A549 (cell line): Measurements from ENCODE around the gene NBR1.
"Not testable (repeated sequence)": the region's sequence is repeated elsewhere in the genome, so short reads cannot be mapped to it uniquely, and the experiment has no call there.

Experiments
- CBX8 ChIP-seq: fragments of 200-600 bp; sonication (generic); IDR thresholded peaks from 2 replicates; pipeline ENCODE4 v1.6.1; 2016
- HOXA7 ChIP-seq: fragments of 250-450 bp; sonication (Bioruptor Pico); IDR thresholded peaks from 2 replicates; pipeline ENCODE4 v1.5.0; 2020; ENCODE audit warnings: mild to moderate bottlenecking, moderate library complexity
- SMC3 ChIP-seq: fragments of >200 bp; sonication (Bioruptor Twin); formaldehyde crosslinking; IDR thresholded peaks from 3 replicates; pipeline ENCODE4 v1.6.1; 2018; ENCODE audit warnings: inconsistent platforms

GRCh38 chr17:43228020-43228782 lies 57.2 kb downstream of the NBR1 start, which contains the start of gene CCDC200:
- not testable (repeated sequence) for TF ChIP-seq HOXA7 (CRISPR knock-in tag); CBX8; SMC3
